ENCODE data around the gene KCNJ6. TPM values are rescaled to one million over a fixed set of nuclear protein-coding genes. Genes with fewer than 3 reads are reported as not detected.

The KCNJ6 gene
- total and polyA plus RNA-seq, 4 experiments from 2014 or later = not detected

DNA sequence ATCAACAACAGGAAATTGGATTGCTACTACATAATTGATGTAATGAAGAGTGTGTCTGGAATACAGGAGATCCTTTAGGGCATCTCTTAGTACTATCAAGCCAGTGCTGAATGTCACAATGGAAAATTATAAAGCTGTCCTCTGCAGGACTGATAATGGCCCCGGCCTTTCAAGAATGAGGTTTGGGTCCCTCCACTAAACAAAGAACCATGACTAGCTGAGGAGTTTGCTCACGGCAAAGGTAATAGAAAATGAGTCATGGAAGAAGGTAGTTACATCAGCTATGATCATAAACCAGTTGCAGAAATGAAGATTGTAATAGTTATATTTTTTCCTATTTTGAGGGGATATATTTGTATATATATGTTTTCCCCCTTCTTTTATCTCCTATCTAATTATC is 145.8 kb downstream of the KCNJ6 start:
- H3K36me3 ChIP-seq (ENCODE audit: insufficient read depth, low read length) = no peaks in the 10 kb centered on the region
- no peaks in the 10 kb centered on the region for H3K9me3 ChIP-seq (ENCODE audit: control insufficient read depth in 1 of 2, low read length in 2 of 2)
- H3K27me3 ChIP-seq (ENCODE audit: insufficient read depth, low read length) = no peaks in the 10 kb centered on the region
- no peaks in the 10 kb centered on the region for H3K4me1 Mint-ChIP-seq
- intact Hi-C loops (cut with micrococcal nuclease) = no loop called here
- H3K4me1 ChIP-seq (ENCODE audit: insufficient read depth, low read length) = no peaks in the 10 kb centered on the region
- H3K27ac ChIP-seq (ENCODE audit: low read depth, low read length) = no peak overlapping the region
- DNase-seq = no peak
- peaks cover 0 to 6% (median 0%) of the 10 kb centered on the region in 8 donors for H3K9me3 Mint-ChIP-seq
- no peak overlapping the region for H3K27ac Mint-ChIP-seq
- CTCF ChIA-PET (ENCODE audit: partially characterized antibody) = no interaction called here
- POLR2A ChIA-PET (ENCODE audit: partially characterized antibody) = no interaction called here
- H3K4me3 ChIP-seq (ENCODE audit: low read length in 2 of 2) = no peak overlapping the region
- peaks cover 8 to 10% of the 10 kb centered on the region in 2 donors for H3K27me3 Mint-ChIP-seq
- no peak overlapping the region for H3K4me3 Mint-ChIP-seq
- H3K36me3 Mint-ChIP-seq = no peaks in the 10 kb centered on the region

DNA sequence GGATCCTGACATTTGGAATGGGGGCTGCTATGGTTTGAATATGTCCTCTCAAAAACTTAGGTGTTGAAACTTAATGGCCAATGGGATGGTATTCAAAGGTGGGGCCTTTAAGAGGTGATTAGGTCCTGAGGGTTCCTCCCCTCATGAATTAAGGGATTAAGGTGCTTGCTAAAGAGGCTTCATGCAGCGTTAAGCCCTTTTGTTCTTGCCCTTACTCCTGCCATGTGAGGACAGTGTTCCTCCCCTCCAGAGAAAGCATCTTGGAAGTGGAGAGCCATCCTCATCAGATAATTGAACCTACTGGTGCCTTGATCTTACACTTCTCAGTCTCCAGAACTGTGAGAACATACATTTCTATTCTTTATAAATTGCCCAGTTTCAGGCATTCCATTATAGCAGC is 146.6 kb downstream of the KCNJ6 start:
- CTCF ChIA-PET (ENCODE audit: partially characterized antibody) = no interaction called here
- intact Hi-C loops (cut with micrococcal nuclease) = no loop called here
- peaks cover 8 to 10% of the 10 kb centered on the region in 2 donors for H3K27me3 Mint-ChIP-seq

DNA sequence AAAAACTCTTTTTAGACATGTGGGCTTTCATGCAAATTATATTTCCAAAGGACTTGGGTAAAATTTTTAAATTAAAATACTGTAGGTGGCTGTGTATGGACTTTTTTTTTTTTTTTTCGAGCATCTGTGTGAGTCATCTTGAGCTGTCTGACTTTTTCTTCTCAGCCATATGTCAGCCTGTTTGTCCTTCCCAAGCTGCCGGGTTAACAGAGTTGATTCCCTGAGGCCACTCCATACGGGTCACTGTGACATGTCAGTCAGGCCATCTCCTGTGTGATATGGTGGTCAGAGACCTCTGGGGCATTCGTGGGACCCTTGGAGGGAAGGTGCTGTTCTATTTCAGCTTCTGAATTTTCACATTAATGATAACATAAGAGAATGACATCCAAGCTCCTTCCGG is 148.3 kb downstream of the KCNJ6 start:
- CTCF ChIA-PET (ENCODE audit: partially characterized antibody) = no interaction called here
- H3K4me3 Mint-ChIP-seq = no peak overlapping the region
- H3K27ac Mint-ChIP-seq = no peak overlapping the region
- no peaks in the 10 kb centered on the region for H3K9me3 ChIP-seq (ENCODE audit: control insufficient read depth in 1 of 2, low read length in 2 of 2)
- H3K27me3 ChIP-seq (ENCODE audit: insufficient read depth, low read length) = no peaks in the 10 kb centered on the region
- peaks cover 0 to 3% (median 0%) of the 10 kb centered on the region in 8 donors for H3K9me3 Mint-ChIP-seq
- POLR2A ChIA-PET (ENCODE audit: partially characterized antibody) = no interaction called here
- no peak for DNase-seq
- H3K4me1 Mint-ChIP-seq = no peaks in the 10 kb centered on the region
- H3K4me1 ChIP-seq (ENCODE audit: insufficient read depth, low read length) = no peaks in the 10 kb centered on the region
- intact Hi-C loops (cut with micrococcal nuclease) = no loop called here
- H3K27me3 Mint-ChIP-seq = peaks cover 3 to 8% of the 10 kb centered on the region in 2 donors
- H3K27ac ChIP-seq (ENCODE audit: low read depth, low read length) = no peak overlapping the region
- H3K4me3 ChIP-seq (ENCODE audit: low read length in 2 of 2) = no peak overlapping the region
- H3K36me3 Mint-ChIP-seq = no peaks in the 10 kb centered on the region
- H3K36me3 ChIP-seq (ENCODE audit: insufficient read depth, low read length) = no peaks in the 10 kb centered on the region

More for the DNA sequence above, 146.6 kb downstream of the KCNJ6 start:
- no peak overlapping the region for H3K27ac Mint-ChIP-seq
- H3K4me3 ChIP-seq (ENCODE audit: low read length in 2 of 2) = no peak overlapping the region
- H3K4me1 Mint-ChIP-seq = no peaks in the 10 kb centered on the region
- no peak overlapping the region for H3K27ac ChIP-seq (ENCODE audit: low read depth, low read length)
- no peaks in the 10 kb centered on the region for H3K9me3 ChIP-seq (ENCODE audit: control insufficient read depth in 1 of 2, low read length in 2 of 2)
- H3K4me1 ChIP-seq (ENCODE audit: insufficient read depth, low read length) = no peaks in the 10 kb centered on the region
- H3K9me3 Mint-ChIP-seq = peaks cover 0 to 6% (median 0%) of the 10 kb centered on the region in 8 donors
- no peak overlapping the region for H3K4me3 Mint-ChIP-seq
- no peak for DNase-seq
- POLR2A ChIA-PET (ENCODE audit: partially characterized antibody) = no interaction called here
- H3K27me3 ChIP-seq (ENCODE audit: insufficient read depth, low read length) = no peaks in the 10 kb centered on the region
- no peaks in the 10 kb centered on the region for H3K36me3 ChIP-seq (ENCODE audit: insufficient read depth, low read length)
- no peaks in the 10 kb centered on the region for H3K36me3 Mint-ChIP-seq

DNA sequence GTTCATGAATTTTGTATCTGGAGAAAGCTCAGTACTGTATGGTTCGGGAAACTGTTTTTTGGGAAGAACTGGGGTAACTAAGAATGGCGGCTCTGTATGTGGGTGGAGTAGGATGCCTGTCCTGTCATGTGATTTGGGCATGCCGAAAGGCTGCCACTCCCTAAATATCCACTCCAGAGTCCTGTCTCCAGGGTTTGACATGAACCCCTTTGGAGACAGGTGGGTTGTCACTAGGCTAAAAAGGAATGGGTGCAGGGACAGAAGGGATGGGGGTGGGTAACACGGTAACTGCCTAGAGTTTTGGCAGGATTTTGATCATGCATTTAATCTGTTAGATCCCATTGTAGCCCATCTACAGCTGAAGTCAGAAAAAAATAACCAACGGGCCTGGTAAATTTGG is 150.1 kb downstream of the KCNJ6 start:
- Histone ChIP-seq H3K4me3 (ENCODE audit: low read length in 2 of 2) (no peak overlapping the region), H3K27me3 (ENCODE audit: insufficient read depth, low read length) (no peaks in the 10 kb centered on the region), H3K27ac (ENCODE audit: low read depth, low read length) (no peak overlapping the region), H3K36me3 (ENCODE audit: insufficient read depth, low read length) (no peaks in the 10 kb centered on the region), H3K9me3 (ENCODE audit: control insufficient read depth in 1 of 2, low read length in 2 of 2) (no peaks in the 10 kb centered on the region), H3K4me1 (ENCODE audit: insufficient read depth, low read length) (no peaks in the 10 kb centered on the region)
- ChIA-PET POLR2A (ENCODE audit: partially characterized antibody) (no interaction called here), CTCF (ENCODE audit: partially characterized antibody) (no interaction called here)
- Mint-ChIP-seq H3K27me3 (peaks cover 3 to 8% of the 10 kb centered on the region in 2 donors), H3K27ac (no peak overlapping the region), H3K9me3 (peaks cover 0 to 3% (median 0%) of the 10 kb centered on the region in 8 donors), H3K36me3 (no peaks in the 10 kb centered on the region), H3K4me3 (no peak overlapping the region), H3K4me1 (no peaks in the 10 kb centered on the region)
- intact Hi-C loops (cut with micrococcal nuclease) = no loop called here
- no peak for DNase-seq

DNA sequence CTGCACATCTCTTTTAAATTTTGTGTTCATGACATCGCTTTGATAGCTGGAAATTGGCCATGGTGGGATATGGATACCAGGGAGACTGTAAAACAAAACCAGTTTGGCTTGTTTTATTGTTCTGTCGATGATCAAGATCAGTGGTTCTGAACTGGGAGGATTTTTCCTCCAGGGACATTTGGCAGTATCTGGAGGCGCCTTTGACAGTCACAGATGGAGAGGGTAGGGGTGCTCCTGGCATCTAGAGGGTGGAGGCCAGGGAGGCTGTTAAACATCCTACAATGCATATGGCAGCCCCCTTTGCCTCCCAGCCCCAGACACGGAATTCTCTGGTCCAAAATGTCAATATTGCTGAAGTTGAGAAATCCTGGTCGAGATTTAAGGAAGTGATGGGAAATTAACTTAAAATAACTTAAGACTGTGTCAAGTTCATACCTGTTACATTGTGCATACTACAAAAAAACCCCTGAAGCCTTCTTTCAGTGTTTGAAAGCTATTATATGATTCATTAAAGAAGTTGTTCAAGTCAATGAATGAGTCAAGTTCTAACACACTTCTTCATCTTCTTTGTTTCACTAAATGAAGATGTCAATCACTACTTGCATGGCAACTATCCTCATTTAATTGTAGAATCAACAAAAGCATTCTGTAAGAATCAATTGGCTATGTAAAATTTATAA is 150.9 kb downstream of the KCNJ6 start:
- H3K4me1 Mint-ChIP-seq = no peaks in the 10 kb centered on the region

DNA sequence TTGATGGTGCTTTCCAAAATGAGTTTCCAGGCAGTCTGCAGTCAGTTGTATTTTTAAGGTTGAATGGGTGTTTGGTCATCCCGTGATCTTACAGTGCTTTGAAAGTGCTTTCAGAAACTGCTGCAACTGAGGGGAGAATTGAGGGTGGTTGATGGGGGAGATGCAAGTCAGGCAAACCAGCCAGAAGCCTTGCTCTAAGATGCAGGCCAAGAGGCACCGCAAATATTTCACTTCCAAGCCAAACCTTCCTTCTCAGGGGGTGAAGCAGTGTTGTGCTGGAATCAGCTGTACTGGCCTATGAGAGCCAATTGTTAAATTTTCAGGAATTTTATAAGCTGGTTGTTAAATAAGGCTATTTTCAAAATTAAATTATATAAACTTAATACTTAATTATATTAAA is 151.6 kb downstream of the KCNJ6 start:
- Mint-ChIP-seq H3K36me3 (no peaks in the 10 kb centered on the region), H3K27ac (no peak overlapping the region), H3K4me1 (no peaks in the 10 kb centered on the region), H3K4me3 (no peak overlapping the region), H3K27me3 (peaks cover 3 to 8% of the 10 kb centered on the region in 2 donors), H3K9me3 (peaks cover 0 to 3% (median 0%) of the 10 kb centered on the region in 8 donors)
- Histone ChIP-seq H3K27me3 (ENCODE audit: insufficient read depth, low read length) (no peaks in the 10 kb centered on the region), H3K27ac (ENCODE audit: low read depth, low read length) (no peak overlapping the region), H3K4me3 (ENCODE audit: low read length in 2 of 2) (no peak overlapping the region), H3K4me1 (ENCODE audit: insufficient read depth, low read length) (no peaks in the 10 kb centered on the region), H3K36me3 (ENCODE audit: insufficient read depth, low read length) (no peaks in the 10 kb centered on the region), H3K9me3 (ENCODE audit: control insufficient read depth in 1 of 2, low read length in 2 of 2) (no peaks in the 10 kb centered on the region)
- DNase-seq = no peak
- intact Hi-C loops (cut with micrococcal nuclease) = no loop called here
- POLR2A ChIA-PET (ENCODE audit: partially characterized antibody) = no interaction called here
- CTCF ChIA-PET (ENCODE audit: partially characterized antibody) = no interaction called here

More for the DNA sequence above, 150.9 kb downstream of the KCNJ6 start:
- ChIA-PET POLR2A (ENCODE audit: partially characterized antibody) (no interaction called here), CTCF (ENCODE audit: partially characterized antibody) (no interaction called here)
- H3K36me3 Mint-ChIP-seq = no peaks in the 10 kb centered on the region
- Histone ChIP-seq H3K27ac (ENCODE audit: low read depth, low read length) (no peak overlapping the region), H3K9me3 (ENCODE audit: control insufficient read depth in 1 of 2, low read length in 2 of 2) (no peaks in the 10 kb centered on the region), H3K27me3 (ENCODE audit: insufficient read depth, low read length) (no peaks in the 10 kb centered on the region), H3K36me3 (ENCODE audit: insufficient read depth, low read length) (no peaks in the 10 kb centered on the region), H3K4me3 (ENCODE audit: low read length in 2 of 2) (no peak overlapping the region), H3K4me1 (ENCODE audit: insufficient read depth, low read length) (no peaks in the 10 kb centered on the region)
- no peak overlapping the region for H3K4me3 Mint-ChIP-seq
- intact Hi-C loops (cut with micrococcal nuclease) = no loop called here
- H3K27me3 Mint-ChIP-seq = peaks cover 3 to 8% of the 10 kb centered on the region in 2 donors
- H3K9me3 Mint-ChIP-seq = peaks cover 0 to 3% (median 0%) of the 10 kb centered on the region in 8 donors
- no peak for DNase-seq
- H3K27ac Mint-ChIP-seq = no peak overlapping the region

DNA sequence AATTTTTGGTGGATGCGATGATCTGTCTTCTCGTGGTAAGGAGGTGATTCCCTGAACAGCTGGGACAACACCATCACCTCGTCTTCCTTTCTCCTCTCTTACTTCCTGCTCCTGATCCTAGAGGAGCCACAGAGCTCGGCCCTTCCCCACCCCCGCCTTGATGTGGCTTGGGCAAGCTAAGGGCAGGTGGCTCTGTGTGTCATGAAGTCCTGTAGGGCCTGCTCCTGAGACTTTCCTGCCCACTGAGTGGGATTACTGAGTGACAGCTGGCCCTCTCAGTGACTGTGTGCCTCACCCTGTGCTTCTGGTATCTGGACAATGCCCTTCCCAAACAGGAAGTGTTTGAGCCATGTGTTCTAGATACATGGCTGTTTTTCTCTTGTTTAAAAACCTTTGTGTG is 153.0 kb downstream of the KCNJ6 start:
- H3K9me3 Mint-ChIP-seq = peaks cover 0 to 3% (median 0%) of the 10 kb centered on the region in 8 donors
- H3K36me3 ChIP-seq (ENCODE audit: insufficient read depth, low read length) = no peaks in the 10 kb centered on the region
- ChIA-PET CTCF (ENCODE audit: partially characterized antibody) (no interaction called here), POLR2A (ENCODE audit: partially characterized antibody) (no interaction called here)
- no peak overlapping the region for H3K4me3 ChIP-seq (ENCODE audit: low read length in 2 of 2)
- no peaks in the 10 kb centered on the region for H3K4me1 Mint-ChIP-seq
- DNase-seq = no peak
- no peaks in the 10 kb centered on the region for H3K9me3 ChIP-seq (ENCODE audit: control insufficient read depth in 1 of 2, low read length in 2 of 2)
- H3K4me1 ChIP-seq (ENCODE audit: insufficient read depth, low read length) = no peaks in the 10 kb centered on the region
- intact Hi-C loops (cut with micrococcal nuclease) = no loop called here
- H3K27ac Mint-ChIP-seq = no peak overlapping the region
- no peaks in the 10 kb centered on the region for H3K27me3 ChIP-seq (ENCODE audit: insufficient read depth, low read length)
- peaks cover 2 to 3% of the 10 kb centered on the region in 2 donors for H3K27me3 Mint-ChIP-seq
- H3K4me3 Mint-ChIP-seq = no peak overlapping the region
- no peaks in the 10 kb centered on the region for H3K36me3 Mint-ChIP-seq
- no peak overlapping the region for H3K27ac ChIP-seq (ENCODE audit: low read depth, low read length)

Data from CD4-positive, alpha-beta memory T cell (primary cell).